ENCODE data around the gene PRKCQ.

The PRKCQ gene

DNA sequence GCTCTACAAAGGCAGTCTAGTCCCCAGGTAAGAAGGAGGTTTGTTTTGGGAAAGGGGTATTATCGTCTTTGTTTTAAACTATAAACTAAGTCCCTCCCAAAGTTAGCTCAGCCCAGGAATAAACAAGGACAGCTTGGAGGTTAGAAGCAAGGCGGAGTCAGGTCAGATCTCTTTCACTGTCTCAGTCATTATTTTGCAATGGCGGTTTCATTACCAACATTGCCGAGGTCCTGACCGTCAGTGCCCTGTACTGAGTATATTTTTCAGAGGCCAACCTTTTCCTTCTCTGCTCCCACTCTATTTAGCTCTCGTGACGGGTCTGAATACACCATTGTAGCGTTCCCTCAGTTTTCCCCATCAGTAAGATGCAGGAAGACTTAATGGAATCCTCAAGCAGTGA lies 184.5 kb downstream of the PRKCQ start:
- H3K27ac ChIP-seq = no peak overlapping the region
- TF ChIP-seq, protein P1, sequence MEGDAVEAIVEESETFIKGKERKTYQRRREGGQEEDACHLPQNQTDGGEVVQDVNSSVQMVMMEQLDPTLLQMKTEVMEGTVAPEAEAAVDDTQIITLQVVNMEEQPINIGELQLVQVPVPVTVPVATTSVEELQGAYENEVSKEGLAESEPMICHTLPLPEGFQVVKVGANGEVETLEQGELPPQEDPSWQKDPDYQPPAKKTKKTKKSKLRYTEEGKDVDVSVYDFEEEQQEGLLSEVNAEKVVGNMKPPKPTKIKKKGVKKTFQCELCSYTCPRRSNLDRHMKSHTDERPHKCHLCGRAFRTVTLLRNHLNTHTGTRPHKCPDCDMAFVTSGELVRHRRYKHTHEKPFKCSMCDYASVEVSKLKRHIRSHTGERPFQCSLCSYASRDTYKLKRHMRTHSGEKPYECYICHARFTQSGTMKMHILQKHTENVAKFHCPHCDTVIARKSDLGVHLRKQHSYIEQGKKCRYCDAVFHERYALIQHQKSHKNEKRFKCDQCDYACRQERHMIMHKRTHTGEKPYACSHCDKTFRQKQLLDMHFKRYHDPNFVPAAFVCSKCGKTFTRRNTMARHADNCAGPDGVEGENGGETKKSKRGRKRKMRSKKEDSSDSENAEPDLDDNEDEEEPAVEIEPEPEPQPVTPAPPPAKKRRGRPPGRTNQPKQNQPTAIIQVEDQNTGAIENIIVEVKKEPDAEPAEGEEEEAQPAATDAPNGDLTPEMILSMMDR (IDR thresholded peaks at IDR 0.05; ENCODE audit: low read depth, low read length) = no peak
- no peak overlapping the region for H3K4me3 ChIP-seq (ENCODE audit: low read depth, low read length)
- no peaks in the 10 kb centered on the region for H3K9me3 ChIP-seq (ENCODE audit: severe bottlenecking)
- DNase-seq = no peak
- H3K36me3 ChIP-seq = no peaks in the 10 kb centered on the region
- H3K27me3 ChIP-seq (ENCODE audit: insufficient read depth, low read depth, severe bottlenecking) = peaks cover 13% of the 10 kb centered on the region

GRCh38 chr10:6394084-6394483 lies 186.0 kb downstream of the PRKCQ start:
- H3K4me3 ChIP-seq (ENCODE audit: low read depth, low read length) = no peak overlapping the region
- no peak for DNase-seq
- no peaks in the 10 kb centered on the region for H3K9me3 ChIP-seq (ENCODE audit: severe bottlenecking)
- H3K27me3 ChIP-seq (ENCODE audit: insufficient read depth, low read depth, severe bottlenecking) = peaks cover 13% of the 10 kb centered on the region
- H3K36me3 ChIP-seq = no peaks in the 10 kb centered on the region
- H3K27ac ChIP-seq = no peak overlapping the region
- TF ChIP-seq, protein P1 (IDR thresholded peaks at IDR 0.05; ENCODE audit: low read depth, low read length) = no peak

GRCh38 chr10:6393168-6393567 lies 186.9 kb downstream of the PRKCQ start:
- no peak for DNase-seq
- no peaks in the 10 kb centered on the region for H3K36me3 ChIP-seq
- TF ChIP-seq, protein P1 (IDR thresholded peaks at IDR 0.05; ENCODE audit: low read depth, low read length) = no peak
- H3K9me3 ChIP-seq (ENCODE audit: severe bottlenecking) = no peaks in the 10 kb centered on the region
- H3K27ac ChIP-seq = no peak overlapping the region
- no peak overlapping the region for H3K4me3 ChIP-seq (ENCODE audit: low read depth, low read length)
- H3K27me3 ChIP-seq (ENCODE audit: insufficient read depth, low read depth, severe bottlenecking) = peaks cover 12% of the 10 kb centered on the region

DNA sequence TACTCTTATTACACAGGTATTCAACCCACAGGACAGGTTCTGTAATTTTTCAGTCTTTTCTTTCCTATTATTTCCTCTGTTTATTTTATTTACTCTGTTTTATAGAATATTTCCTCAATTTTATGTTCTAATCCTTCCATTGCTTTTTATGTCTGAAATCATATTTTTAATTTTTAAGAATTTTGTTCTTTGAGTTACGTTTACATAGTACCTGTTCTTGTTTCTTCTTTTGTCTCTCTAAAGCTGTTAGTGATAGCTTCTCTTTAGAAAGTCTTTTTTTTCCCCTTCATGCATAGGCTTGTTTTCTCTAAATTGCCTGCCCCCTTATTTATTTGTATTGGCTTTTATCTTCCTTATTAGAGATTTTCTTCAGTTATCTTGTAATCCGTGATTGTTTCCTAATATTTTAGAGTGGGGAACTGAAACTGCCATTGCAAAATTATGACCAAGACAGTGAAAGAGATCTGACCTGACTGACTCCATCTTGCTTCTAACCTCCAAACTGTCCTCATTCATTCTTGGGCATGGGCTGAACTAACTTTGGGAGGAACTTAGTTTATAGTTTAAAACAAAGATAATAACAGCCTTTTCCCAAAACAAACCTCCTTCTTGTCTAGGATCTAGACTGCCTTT lies 189.7 kb downstream of the PRKCQ start:
- H3K4me3 ChIP-seq (ENCODE audit: low read depth, low read length) = no peak overlapping the region
- no peaks in the 10 kb centered on the region for H3K27me3 ChIP-seq (ENCODE audit: insufficient read depth, low read depth, severe bottlenecking)
- no peaks in the 10 kb centered on the region for H3K9me3 ChIP-seq (ENCODE audit: severe bottlenecking)
- DNase-seq = no peak
- H3K36me3 ChIP-seq = no peaks in the 10 kb centered on the region
- no peak overlapping the region for H3K27ac ChIP-seq
- TF ChIP-seq, protein P1 (IDR thresholded peaks at IDR 0.05; ENCODE audit: low read depth, low read length) = no peak

DNA sequence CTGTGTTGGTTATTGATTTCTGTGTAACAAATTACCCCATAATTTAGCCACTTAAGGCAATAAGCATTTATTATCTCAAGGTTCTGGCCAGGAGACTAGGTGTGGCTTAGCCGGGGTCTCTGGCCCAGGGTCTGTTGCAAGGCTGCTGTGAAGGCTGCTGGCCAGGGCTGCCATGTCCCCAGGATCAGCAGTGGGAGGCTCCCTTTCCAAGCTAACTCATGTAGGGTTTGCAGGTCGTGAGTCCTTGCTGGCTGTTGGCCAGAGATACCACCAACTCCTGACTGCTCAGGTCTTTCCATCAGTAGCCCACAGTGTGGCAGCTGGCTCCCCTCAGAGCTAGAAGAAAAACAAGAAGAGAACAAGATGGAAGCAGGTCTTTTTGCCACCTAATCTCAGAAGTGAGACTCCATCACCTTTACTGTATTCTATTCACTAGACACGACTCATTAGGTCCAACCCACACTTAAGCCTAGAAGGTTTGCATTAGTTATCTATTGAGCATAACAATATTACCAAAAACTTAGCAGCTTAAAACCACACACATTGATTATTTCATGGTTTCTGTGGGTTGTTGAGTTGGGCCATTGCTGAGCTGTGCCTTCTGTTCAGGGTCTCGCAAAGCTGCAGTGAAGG lies 191.7 kb downstream of the PRKCQ start:
- no peak overlapping the region for H3K4me3 ChIP-seq (ENCODE audit: low read depth, low read length)
- no peak for DNase-seq
- no peak overlapping the region for H3K27ac ChIP-seq
- peaks cover 4% of the 10 kb centered on the region for H3K27me3 ChIP-seq (ENCODE audit: insufficient read depth, low read depth, severe bottlenecking)
- H3K9me3 ChIP-seq (ENCODE audit: severe bottlenecking) = no peaks in the 10 kb centered on the region
- TF ChIP-seq, protein P1 (IDR thresholded peaks at IDR 0.05; ENCODE audit: low read depth, low read length) = no peak
- no peaks in the 10 kb centered on the region for H3K36me3 ChIP-seq

- DNase-seq = no peak
- Histone ChIP-seq H3K36me3 (no peaks in the 10 kb centered on the region), H3K27ac (no peak overlapping the region), H3K27me3 (ENCODE audit: insufficient read depth, low read depth, severe bottlenecking) (peaks cover 4% of the 10 kb centered on the region), H3K4me3 (ENCODE audit: low read depth, low read length) (no peak overlapping the region), H3K9me3 (ENCODE audit: severe bottlenecking) (no peaks in the 10 kb centered on the region)
- TF ChIP-seq, protein P1 (IDR thresholded peaks at IDR 0.05; ENCODE audit: low read depth, low read length) = no peak
Measured at GRCh38 chr10:6386960-6387359, 193.1 kb downstream of the PRKCQ start.

All from WERI-Rb-1 (cell line).